HG03469 (cell line): ENCODE measurements around the gene SART3.
"Not testable (repeated sequence)": the region's sequence is repeated elsewhere in the genome, so short reads cannot be mapped to it uniquely, and the experiment has no call there.

Source experiments
- ATAC-seq: cut with Tn5 transposase; IDR thresholded peaks from one replicate; pipeline ENCODE4 v1.9.1; 2021; ENCODE audit warnings: mild to moderate bottlenecking, moderate library complexity, moderate number of reproducible peaks; ENCODE audit not compliant: unreplicated experiment

Gene SART3

GRCh38 chr12:108495823-108496579 lies 65.0 kb downstream of the SART3 start:
- no peak for ATAC-seq

- no peak for ATAC-seq
Observed at GRCh38 chr12:108495054-108495453, 65.9 kb downstream of the SART3 start.

- ATAC-seq, result no peak
Observed at GRCh38 chr12:108491256-108491655, 69.7 kb downstream of the SART3 start.

GRCh38 chr12:108487029-108487428 lies 73.9 kb downstream of the SART3 start:
- ATAC-seq, result not testable (repeated sequence)

GRCh38 chr12:108485371-108485770 lies 75.6 kb downstream of the SART3 start:
- not testable (repeated sequence) for ATAC-seq

GRCh38 chr12:108484845-108485244 lies 76.1 kb downstream of the SART3 start:
- no peak for ATAC-seq

GRCh38 chr12:108484431-108484830 lies 76.5 kb downstream of the SART3 start:
- no peak for ATAC-seq

GRCh38 chr12:108483213-108484059 lies 77.5 kb downstream of the SART3 start:
- no peak for ATAC-seq

GRCh38 chr12:108482717-108483212 lies 78.2 kb downstream of the SART3 start:
- no peak for ATAC-seq

GRCh38 chr12:108479364-108480070 lies 81.5 kb downstream of the SART3 start:
- no peak for ATAC-seq

GRCh38 chr12:108478611-108479206 lies 82.3 kb downstream of the SART3 start:
- no peak for ATAC-seq

- no peak for ATAC-seq
Observed at GRCh38 chr12:108477881-108478259, 83.1 kb downstream of the SART3 start.

GRCh38 chr12:108477055-108477880 lies 83.7 kb downstream of the SART3 start:
- ATAC-seq, result no peak

GRCh38 chr12:108475396-108475795 lies 85.6 kb downstream of the SART3 start:
- no peak for ATAC-seq

- no peak for ATAC-seq
Observed at GRCh38 chr12:108473400-108474055, 87.4 kb downstream of the SART3 start.
